Measurements from ENCODE around the gene QRFP.

Gene QRFP

GRCh38 chr9:130927995-130928900, 31.6 kb upstream of the QRFP start:
- peaks cover 3% of the 10 kb centered on the region; the same call in 1 of the 2 replicates for H3K4me1 ChIP-seq (ENCODE audit: control insufficient read depth, insufficient read depth, low read length)
- H3K36me3 ChIP-seq (ENCODE audit: control insufficient read depth in 2 of 2, insufficient read depth in 1 of 2, low read length in 2 of 2): no peaks in the 10 kb centered on the region
- H3K27ac ChIP-seq (ENCODE audit: extremely low read depth, low read depth, low read length): peak overlapping the region; percentile 19; the same call in 1 of the 2 replicates
- ChIA-PET POLR2A (interaction anchor here (0.7 to 1.3 kb wide), 6 partner anchors 8 to 313 kb away, joined by 3 to 10 read pairs (median 4); no protein-coding TSS in a partner anchor), CTCF (interaction anchor here (0.5 to 3.3 kb wide), 12 partner anchors 8 to 468 kb away, joined by 3 to 21 read pairs (median 3); no protein-coding TSS in a partner anchor)
- no peaks in the 10 kb centered on the region for H3K9me3 ChIP-seq (ENCODE audit: control insufficient read depth, insufficient read depth, low read depth, low read length)
- no peak overlapping the region for H3K4me3 ChIP-seq (ENCODE audit: low read depth, low read length)
- no peak for TF ChIP-seq RBAK (tag by site-specific recombination; IDR thresholded peaks at IDR 0.05)
- no peak for TF ChIP-seq ATF2 (tag by site-specific recombination; IDR thresholded peaks at IDR 0.05; ENCODE audit: low read depth)
- TF ChIP-seq ZNF664 (tag by site-specific recombination; IDR thresholded peaks at IDR 0.05): no peak
- no peak for TF ChIP-seq BCL11A (tag by site-specific recombination; IDR thresholded peaks at IDR 0.05; ENCODE audit: low read depth)
- no peak for TF ChIP-seq ZSCAN5A (tag by site-specific recombination; IDR thresholded peaks at IDR 0.05)
- no peak for TF ChIP-seq TCF7L2 (IDR thresholded peaks at IDR 0.05; ENCODE audit: borderline replicate concordance, low read depth, low read length)
- no peak for TF ChIP-seq ZNF707 (tag by site-specific recombination; IDR thresholded peaks at IDR 0.05)
- TF ChIP-seq ZNF670 (tag by site-specific recombination; IDR thresholded peaks at IDR 0.05; ENCODE audit: low read depth): no peak
- no peak for TF ChIP-seq ZNF449 (tag by site-specific recombination; IDR thresholded peaks at IDR 0.05)
- no peak for TF ChIP-seq ZNF561 (tag by site-specific recombination; IDR thresholded peaks at IDR 0.05; ENCODE audit: borderline replicate concordance)
- TF ChIP-seq ZNF426 (tag by site-specific recombination; IDR thresholded peaks at IDR 0.05): no peak
- TF ChIP-seq ZNF112 (tag by site-specific recombination; IDR thresholded peaks at IDR 0.05): no peak
- TF ChIP-seq ZNF366 (tag by site-specific recombination; conservative IDR thresholded peaks at IDR 0.05): no peak
- no peak for TF ChIP-seq ZNF404 (tag by site-specific recombination; IDR thresholded peaks at IDR 0.05)
- TF ChIP-seq ZNF26 (tag by site-specific recombination; IDR thresholded peaks at IDR 0.05): no peak
- TF ChIP-seq ZNF544 (tag by site-specific recombination; IDR thresholded peaks at IDR 0.05): no peak
- no peak for TF ChIP-seq ZEB2 (tag by site-specific recombination; IDR thresholded peaks at IDR 0.05)
- no peak for TF ChIP-seq BCL11B (tag by site-specific recombination; IDR thresholded peaks at IDR 0.05; ENCODE audit: low read depth)
- no peak for TF ChIP-seq ZBTB10 (tag by site-specific recombination; IDR thresholded peaks at IDR 0.05)
- no peak for TF ChIP-seq ZBTB44 (tag by site-specific recombination; IDR thresholded peaks at IDR 0.05)
- no peak for TF ChIP-seq BCL6B (tag by site-specific recombination; IDR thresholded peaks at IDR 0.05)
- TF ChIP-seq GLI2 (tag by site-specific recombination; IDR thresholded peaks at IDR 0.05; ENCODE audit: borderline replicate concordance, low read depth): no peak
- no peak for TF ChIP-seq ZNF48 (tag by site-specific recombination; IDR thresholded peaks at IDR 0.05)

Measured in HEK293 (cell line).